GM12878 (cell line): ENCODE measurements around the gene KHK. TPM values are rescaled to one million over a fixed set of nuclear protein-coding genes. Genes with fewer than 3 reads are reported as not detected.

Experiments
- BMI1 ChIP-seq: fragments of 450-650 bp; IDR thresholded peaks from 2 replicates; pipeline ENCODE4 v1.6.1; 2016; ENCODE audit warnings: mild to moderate bottlenecking, moderate library complexity, borderline replicate concordance
- BRCA1 ChIP-seq: IDR thresholded peaks from 2 replicates; pipeline ENCODE4 v1.6.1; 2011; ENCODE audit warnings: low read depth, low read length, improper control_type of control experiment
- FOXK2 ChIP-seq: fragments of 450-650 bp; IDR thresholded peaks from 2 replicates; pipeline ENCODE4 v1.6.1; 2017; ENCODE audit warnings: mild to moderate bottlenecking, moderate library complexity
- GABPA ChIP-seq: IDR thresholded peaks from 2 replicates; pipeline ENCODE4 v1.6.1; 2014; ENCODE audit warnings: antibody characterized with exemption, low read depth, mild to moderate bottlenecking, inconsistent platforms
- HCFC1 ChIP-seq: fragments of 150-350 bp; IDR thresholded peaks from 2 replicates; pipeline ENCODE4 v1.6.1; 2014; ENCODE audit warnings: low read length
- HDAC2 ChIP-seq: fragments of 200-600 bp; sonication (generic); IDR thresholded peaks from 2 replicates; pipeline ENCODE4 v1.6.1; 2017
- IKZF2 ChIP-seq, 2 experiments: fragments of 450-650 bp; IDR thresholded peaks; 2 replicates each; pipeline ENCODE4 v1.6.1; 2017; ENCODE audit warnings: mild to moderate bottlenecking in 2 of 2, moderate library complexity in 2 of 2
- KDM1A ChIP-seq: fragments of 200-600 bp; sonication (generic); IDR thresholded peaks from 2 replicates; pipeline ENCODE4 v1.6.1; 2016; ENCODE audit warnings: borderline replicate concordance
- NFYA ChIP-seq: IDR thresholded peaks from 2 replicates; pipeline ENCODE4 v1.6.1; 2011; ENCODE audit warnings: low read depth, mild to moderate bottlenecking, low read length, improper control_type of control experiment, borderline replicate concordance
- NFYB ChIP-seq: IDR thresholded peaks from 2 replicates; pipeline ENCODE4 v1.6.1; 2011; ENCODE audit warnings: low read depth, mild to moderate bottlenecking, low read length, improper control_type of control experiment, moderate library complexity; ENCODE audit not compliant: insufficient read depth
- PAX5 ChIP-seq: IDR thresholded peaks from 2 replicates; pipeline ENCODE4 v1.6.1; 2011; ENCODE audit warnings: low read depth, low read length, borderline replicate concordance
- PAX8 ChIP-seq: fragments of 450-650 bp; IDR thresholded peaks from 2 replicates; pipeline ENCODE4 v1.6.1; 2017; ENCODE audit warnings: mild to moderate bottlenecking, moderate library complexity
- POLR2AphosphoS5 ChIP-seq: IDR thresholded peaks from 2 replicates; pipeline ENCODE4 v1.6.1; 2011; ENCODE audit warnings: mild to moderate bottlenecking, low read length, inconsistent platforms
- RAD51 ChIP-seq: fragments of 450-650 bp; IDR thresholded peaks from 2 replicates; pipeline ENCODE4 v1.6.1; 2016; ENCODE audit warnings: moderate library complexity, mild to moderate bottlenecking, inconsistent platforms
- SMAD5 ChIP-seq: IDR thresholded peaks from 2 replicates; pipeline ENCODE4 v1.6.1; 2016; ENCODE audit warnings: antibody characterized with exemption, low read depth
- SMARCA5 ChIP-seq: fragments of 450-650 bp; IDR thresholded peaks from 2 replicates; pipeline ENCODE4 v1.6.1; 2017; ENCODE audit warnings: mild to moderate bottlenecking
- SP1 ChIP-seq: IDR thresholded peaks from one replicate; pipeline ENCODE4 v1.6.1; 2011; ENCODE audit warnings: low read depth, low read length
- STAT1 ChIP-seq: fragments of 450-650 bp; conservative IDR thresholded peaks from 2 replicates; pipeline ENCODE4 v1.6.1; 2014; ENCODE audit warnings: antibody characterized with exemption, mild to moderate bottlenecking
- STAT3 ChIP-seq: IDR thresholded peaks from 2 replicates; pipeline ENCODE4 v1.6.1; 2011; ENCODE audit warnings: low read depth, low read length, improper control_type of control experiment
- SUPT20H ChIP-seq: IDR thresholded peaks from 2 replicates; pipeline ENCODE4 v1.6.1; 2011; ENCODE audit warnings: low read depth, mild to moderate bottlenecking, low read length, moderate library complexity, borderline replicate concordance; ENCODE audit not compliant: control insufficient read depth
- TAF1 ChIP-seq: IDR thresholded peaks from 2 replicates; pipeline ENCODE4 v1.6.1; 2011; ENCODE audit warnings: mild to moderate bottlenecking, low read depth, low read length, borderline replicate concordance
- polyA plus RNA-seq, 11 experiments: library from polyadenylated mRNA; depleted of rRNA in 4 of 11; unstranded in 6 of 11; stranded (reverse) in 5 of 11; fragments of >200 nt; fragmentation: Nextera tagmentation in 4 of 11; fragmentation: Illumina TruSeq in 1 of 11; extraction: Ambion mirVana in 4 of 11; extraction: Trizol in 1 of 11; gene quantifications; 1 replicate in 1 of 11; 2 replicates in 10 of 11; pipeline versions ENCODE4 v1.2.1 to v1.2.3, GENCODE V29; 2011 to 2016; ENCODE audit warnings: inconsistent platforms in 2 of 11, missing spikeins in 2 of 11, low read depth in 1 of 11
- total RNA-seq, 4 experiments: library from RNA; depleted of rRNA in 3 of 4; stranded (reverse); fragments of >200 nt in 3 of 4; fragmentation: Illumina TruSeq in 1 of 4; extraction: Trizol in 1 of 4; gene quantifications; 2 replicates each; pipeline versions ENCODE4 v1.2.1 to v1.2.3, GENCODE V29; 2013 to 2021
- TF ChIP-seq, protein P1 (sequence below): IDR thresholded peaks from 2 replicates; pipeline ENCODE4 v1.6.1; 2011; ENCODE audit warnings: borderline replicate concordance, low read depth, mild to moderate bottlenecking, moderate library complexity, mixed read lengths, low read length; ENCODE audit not compliant: insufficient read depth; ENCODE audit errors: extremely low read length
- TF ChIP-seq, protein P2 (sequence below): fragments of 150-350 bp; IDR thresholded peaks from 2 replicates; pipeline ENCODE4 v1.6.1; 2014; ENCODE audit warnings: mild to moderate bottlenecking, low read depth, low read length
- TF ChIP-seq, protein P3 (sequence below): fragments of 150-350 bp; IDR thresholded peaks from 2 replicates; pipeline ENCODE4 v1.6.1; 2016; ENCODE audit warnings: low read depth, low read length
- TF ChIP-seq, protein P4 (sequence below): IDR thresholded peaks from 2 replicates; pipeline ENCODE4 v1.6.1; 2011; ENCODE audit warnings: low read depth, low read length, improper control_type of control experiment, borderline replicate concordance

The KHK gene
- total and polyA plus RNA-seq, 10 of the 15 experiments (the other 5 are each of a cell fraction or from before 2014, with no cell fraction given), result 0.31 to 11.8 (median 3.9) TPM

DNA sequence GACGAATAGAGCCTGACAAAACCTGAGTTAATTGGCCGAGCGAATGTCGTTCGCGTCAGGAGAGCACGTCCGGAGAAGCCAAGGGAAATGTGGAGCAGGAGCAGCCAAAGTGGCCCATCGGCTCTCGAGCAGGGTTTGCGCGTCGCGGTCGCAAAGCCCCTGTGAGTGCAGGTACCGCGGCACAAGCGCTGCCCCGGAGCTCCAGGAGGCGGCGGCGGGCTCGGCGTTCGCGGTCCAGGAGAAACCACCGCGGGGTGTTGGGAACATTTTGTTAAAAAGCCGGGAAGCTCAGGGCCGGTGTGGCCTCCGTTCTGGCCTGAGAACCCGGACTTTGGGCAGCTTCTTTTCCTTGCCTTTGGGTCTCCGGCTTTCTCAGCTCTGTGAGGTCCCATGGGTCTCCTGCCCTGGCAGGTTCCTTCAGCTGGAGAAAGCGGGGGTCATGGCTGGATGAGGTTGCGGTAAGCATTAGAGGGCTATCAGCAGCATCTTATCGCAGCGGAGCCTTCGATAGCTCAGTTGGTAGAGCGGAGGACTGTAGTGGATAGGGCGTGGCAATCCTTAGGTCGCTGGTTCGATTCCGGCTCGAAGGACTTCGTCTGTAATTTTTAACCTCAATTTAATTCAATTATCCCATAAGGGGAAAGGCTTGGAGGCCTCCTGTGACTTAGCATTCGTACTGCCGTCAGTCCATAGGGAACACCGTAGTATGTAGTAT is 36.1 kb upstream of the KHK start (continued):
- TF ChIP-seq, protein P1, sequence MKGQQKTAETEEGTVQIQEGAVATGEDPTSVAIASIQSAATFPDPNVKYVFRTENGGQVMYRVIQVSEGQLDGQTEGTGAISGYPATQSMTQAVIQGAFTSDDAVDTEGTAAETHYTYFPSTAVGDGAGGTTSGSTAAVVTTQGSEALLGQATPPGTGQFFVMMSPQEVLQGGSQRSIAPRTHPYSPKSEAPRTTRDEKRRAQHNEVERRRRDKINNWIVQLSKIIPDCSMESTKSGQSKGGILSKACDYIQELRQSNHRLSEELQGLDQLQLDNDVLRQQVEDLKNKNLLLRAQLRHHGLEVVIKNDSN, result peak; percentile 29
- TF ChIP-seq IKZF2 (IDR thresholded peaks at IDR 0.05), result peak; percentile 77 to 79; a peak in 3 of 4 replicates
- peak; percentile 100 for TF ChIP-seq PAX5
- no peak for TF ChIP-seq STAT1
- no peak for TF ChIP-seq BRCA1
- peak; percentile 32 for TF ChIP-seq SP1
- no peak for TF ChIP-seq KDM1A
- TF ChIP-seq PAX8, result 0 out of 2 replicates have a peak, but pooled peaks have one; percentile 37
- TF ChIP-seq HCFC1, result peak; percentile 57
- no peak for TF ChIP-seq NFYA
- no peak for TF ChIP-seq BMI1
- no peak for TF ChIP-seq STAT3
- no peak for TF ChIP-seq SUPT20H
- TF ChIP-seq GABPA, result peak; percentile 67; the same call in 1 of the 2 replicates
- 0 out of 2 replicates have a peak, but pooled peaks have one; percentile 28 for TF ChIP-seq SMAD5
- TF ChIP-seq NFYB, result no peak
- TF ChIP-seq TAF1, result 0 out of 2 replicates have a peak, but pooled peaks have one; percentile 14
- no peak; the same call in 1 of the 2 replicates for TF ChIP-seq RAD51
- TF ChIP-seq HDAC2, result no peak
- TF ChIP-seq POLR2AphosphoS5, result 0 out of 2 replicates have a peak, but pooled peaks have one; percentile 21
- TF ChIP-seq, protein P2, sequence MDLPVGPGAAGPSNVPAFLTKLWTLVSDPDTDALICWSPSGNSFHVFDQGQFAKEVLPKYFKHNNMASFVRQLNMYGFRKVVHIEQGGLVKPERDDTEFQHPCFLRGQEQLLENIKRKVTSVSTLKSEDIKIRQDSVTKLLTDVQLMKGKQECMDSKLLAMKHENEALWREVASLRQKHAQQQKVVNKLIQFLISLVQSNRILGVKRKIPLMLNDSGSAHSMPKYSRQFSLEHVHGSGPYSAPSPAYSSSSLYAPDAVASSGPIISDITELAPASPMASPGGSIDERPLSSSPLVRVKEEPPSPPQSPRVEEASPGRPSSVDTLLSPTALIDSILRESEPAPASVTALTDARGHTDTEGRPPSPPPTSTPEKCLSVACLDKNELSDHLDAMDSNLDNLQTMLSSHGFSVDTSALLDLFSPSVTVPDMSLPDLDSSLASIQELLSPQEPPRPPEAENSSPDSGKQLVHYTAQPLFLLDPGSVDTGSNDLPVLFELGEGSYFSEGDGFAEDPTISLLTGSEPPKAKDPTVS, result no peak
- peak; percentile 64 for TF ChIP-seq FOXK2
- TF ChIP-seq, protein P3, sequence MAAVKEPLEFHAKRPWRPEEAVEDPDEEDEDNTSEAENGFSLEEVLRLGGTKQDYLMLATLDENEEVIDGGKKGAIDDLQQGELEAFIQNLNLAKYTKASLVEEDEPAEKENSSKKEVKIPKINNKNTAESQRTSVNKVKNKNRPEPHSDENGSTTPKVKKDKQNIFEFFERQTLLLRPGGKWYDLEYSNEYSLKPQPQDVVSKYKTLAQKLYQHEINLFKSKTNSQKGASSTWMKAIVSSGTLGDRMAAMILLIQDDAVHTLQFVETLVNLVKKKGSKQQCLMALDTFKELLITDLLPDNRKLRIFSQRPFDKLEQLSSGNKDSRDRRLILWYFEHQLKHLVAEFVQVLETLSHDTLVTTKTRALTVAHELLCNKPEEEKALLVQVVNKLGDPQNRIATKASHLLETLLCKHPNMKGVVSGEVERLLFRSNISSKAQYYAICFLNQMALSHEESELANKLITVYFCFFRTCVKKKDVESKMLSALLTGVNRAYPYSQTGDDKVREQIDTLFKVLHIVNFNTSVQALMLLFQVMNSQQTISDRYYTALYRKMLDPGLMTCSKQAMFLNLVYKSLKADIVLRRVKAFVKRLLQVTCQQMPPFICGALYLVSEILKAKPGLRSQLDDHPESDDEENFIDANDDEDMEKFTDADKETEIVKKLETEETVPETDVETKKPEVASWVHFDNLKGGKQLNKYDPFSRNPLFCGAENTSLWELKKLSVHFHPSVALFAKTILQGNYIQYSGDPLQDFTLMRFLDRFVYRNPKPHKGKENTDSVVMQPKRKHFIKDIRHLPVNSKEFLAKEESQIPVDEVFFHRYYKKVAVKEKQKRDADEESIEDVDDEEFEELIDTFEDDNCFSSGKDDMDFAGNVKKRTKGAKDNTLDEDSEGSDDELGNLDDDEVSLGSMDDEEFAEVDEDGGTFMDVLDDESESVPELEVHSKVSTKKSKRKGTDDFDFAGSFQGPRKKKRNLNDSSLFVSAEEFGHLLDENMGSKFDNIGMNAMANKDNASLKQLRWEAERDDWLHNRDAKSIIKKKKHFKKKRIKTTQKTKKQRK, result no peak
- TF ChIP-seq SMARCA5, result no peak; the same call in 1 of the 2 replicates
- TF ChIP-seq, protein P4, sequence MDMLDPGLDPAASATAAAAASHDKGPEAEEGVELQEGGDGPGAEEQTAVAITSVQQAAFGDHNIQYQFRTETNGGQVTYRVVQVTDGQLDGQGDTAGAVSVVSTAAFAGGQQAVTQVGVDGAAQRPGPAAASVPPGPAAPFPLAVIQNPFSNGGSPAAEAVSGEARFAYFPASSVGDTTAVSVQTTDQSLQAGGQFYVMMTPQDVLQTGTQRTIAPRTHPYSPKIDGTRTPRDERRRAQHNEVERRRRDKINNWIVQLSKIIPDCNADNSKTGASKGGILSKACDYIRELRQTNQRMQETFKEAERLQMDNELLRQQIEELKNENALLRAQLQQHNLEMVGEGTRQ, result no peak
